Erythroblast (primary cell): ENCODE measurements around the gene ARL5C.

ENCODE experiments used
- GATA1 ChIP-seq: IDR thresholded peaks from 2 replicates; pipeline ENCODE4 v1.6.1; 2011; ENCODE audit warnings: low read depth, mild to moderate bottlenecking, control low read depth, low read length, moderate library complexity
- POLR2A ChIP-seq: IDR thresholded peaks from 2 replicates; pipeline ENCODE4 v1.6.1; 2011; ENCODE audit warnings: mild to moderate bottlenecking, low read length

- no peak for TF ChIP-seq POLR2A
- no peak for TF ChIP-seq GATA1
Observed at GRCh38 chr17:39170109-39170508, 4.1 kb upstream of the ARL5C start.
